ENCODE data around the gene C19orf73.
"Not testable (repeated sequence)": the region's sequence is repeated elsewhere in the genome, so short reads cannot be mapped to it uniquely, and the experiment has no call there.

Gene C19orf73

DNA sequence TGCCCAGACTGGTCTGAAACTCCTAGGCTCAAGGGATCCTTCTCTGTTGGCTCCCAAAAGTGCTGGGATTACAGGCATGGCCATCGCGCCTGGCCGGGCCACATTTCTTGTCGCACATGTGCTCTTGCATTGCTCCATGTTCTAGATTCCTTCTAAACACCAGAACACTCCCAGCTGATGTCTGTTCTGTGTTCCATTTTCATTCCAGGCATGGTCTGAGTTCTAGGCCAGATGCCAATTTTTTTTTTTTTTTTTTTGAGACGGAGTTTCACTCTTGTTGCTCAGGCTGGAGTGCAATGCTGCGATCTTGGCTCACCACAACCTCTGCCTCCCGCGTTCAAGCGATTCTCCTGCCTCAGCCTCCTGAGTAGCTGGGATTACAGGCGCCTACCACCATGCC, 2.9 kb upstream of the C19orf73 start:
- DNase-seq (ENCODE audit: low read depth) = not testable (repeated sequence)

DNA sequence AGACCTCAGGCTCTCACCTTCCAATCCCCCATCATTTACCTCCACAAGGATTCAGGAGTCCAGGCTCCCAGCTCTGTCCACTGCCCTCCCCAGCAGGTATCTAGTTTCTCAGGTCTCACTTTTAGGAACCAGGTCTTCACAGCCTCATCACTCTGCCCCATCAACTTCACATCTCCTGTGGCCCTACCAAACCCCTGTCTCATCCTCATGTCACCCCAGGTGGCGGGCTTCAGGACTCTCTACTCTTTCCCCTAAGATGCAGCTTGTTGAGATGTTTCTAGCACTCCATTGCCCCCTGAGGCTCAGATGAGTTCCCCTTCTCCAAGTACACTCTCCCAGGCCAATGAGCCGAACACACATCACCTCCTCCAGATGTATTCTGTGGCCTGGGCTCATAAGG, 1.9 kb upstream of the C19orf73 start:
- DNase-seq (ENCODE audit: low read depth) = no peak

DNA sequence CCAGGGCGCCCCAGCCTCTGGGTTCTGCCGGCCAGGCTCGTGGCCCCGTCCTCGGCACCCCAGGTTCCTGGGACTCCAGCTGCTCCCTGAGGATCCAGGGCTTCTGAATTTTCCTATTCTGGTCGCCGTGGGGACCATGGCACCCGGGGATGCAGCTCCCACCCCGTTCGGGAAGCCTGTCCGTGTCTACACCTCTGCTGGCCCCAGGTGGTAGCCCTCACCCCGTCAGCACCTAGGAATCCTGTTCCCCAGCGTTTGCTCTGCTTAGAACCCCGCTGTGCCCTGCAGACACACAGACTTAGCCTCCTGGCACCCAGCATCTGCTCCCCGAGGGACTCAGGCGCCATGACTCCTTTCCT, 1.4 kb upstream of the C19orf73 start:
- DNase-seq (ENCODE audit: low read depth) = no peak

DNA sequence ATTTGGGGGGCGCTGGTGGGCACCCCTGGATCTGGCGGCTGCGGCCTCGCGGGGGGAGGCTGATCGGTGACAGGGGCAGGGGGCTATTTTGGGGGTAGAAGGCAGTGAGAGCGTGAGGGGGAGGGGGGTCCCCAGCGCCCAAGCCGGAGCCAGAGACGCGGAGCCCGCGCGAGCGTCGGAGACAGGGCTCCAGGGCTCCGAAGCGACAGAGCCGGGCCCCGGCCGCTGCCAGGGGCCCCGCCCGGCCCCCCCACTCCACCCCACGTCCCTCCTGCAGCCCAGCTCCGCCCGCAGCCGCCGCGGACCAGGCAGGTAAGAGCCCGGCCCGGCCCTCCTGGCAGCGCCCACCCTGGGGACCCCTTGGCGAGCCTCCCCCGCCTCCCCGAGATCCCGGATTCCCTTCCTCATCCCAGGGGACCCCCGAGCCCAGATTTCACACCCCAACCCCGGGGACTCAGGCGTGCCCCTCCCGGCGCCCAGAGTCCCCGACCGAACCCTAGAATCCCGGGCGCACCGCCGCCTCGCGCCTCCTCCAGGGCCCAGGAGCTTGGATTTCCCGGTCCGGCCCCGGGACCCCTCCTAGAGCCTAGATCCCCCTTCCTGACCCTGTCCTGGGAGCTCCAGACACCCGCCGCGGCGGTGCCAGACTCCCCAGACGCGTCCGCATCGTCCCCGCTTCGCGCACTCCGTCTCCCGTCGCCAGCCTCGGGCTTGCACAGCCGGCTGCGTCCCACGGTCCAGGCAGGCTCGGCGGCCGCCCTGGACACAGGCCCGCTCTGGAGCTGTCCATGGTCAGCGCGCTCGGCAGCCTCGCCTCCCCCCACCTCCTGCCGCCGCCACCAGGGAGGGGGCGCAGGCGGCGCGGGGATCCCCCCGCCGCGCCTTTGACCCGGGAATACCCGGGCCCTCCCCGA, 725 bp upstream of the C19orf73 start, which contains the start of gene PPFIA3:
PPFIA3 (plus strand) TSS at position 134 of the 914 bp plus-strand sequence. CDS start 8,330 bp downstream, outside the sequence.
- no peak for DNase-seq (ENCODE audit: low read depth)

DNA sequence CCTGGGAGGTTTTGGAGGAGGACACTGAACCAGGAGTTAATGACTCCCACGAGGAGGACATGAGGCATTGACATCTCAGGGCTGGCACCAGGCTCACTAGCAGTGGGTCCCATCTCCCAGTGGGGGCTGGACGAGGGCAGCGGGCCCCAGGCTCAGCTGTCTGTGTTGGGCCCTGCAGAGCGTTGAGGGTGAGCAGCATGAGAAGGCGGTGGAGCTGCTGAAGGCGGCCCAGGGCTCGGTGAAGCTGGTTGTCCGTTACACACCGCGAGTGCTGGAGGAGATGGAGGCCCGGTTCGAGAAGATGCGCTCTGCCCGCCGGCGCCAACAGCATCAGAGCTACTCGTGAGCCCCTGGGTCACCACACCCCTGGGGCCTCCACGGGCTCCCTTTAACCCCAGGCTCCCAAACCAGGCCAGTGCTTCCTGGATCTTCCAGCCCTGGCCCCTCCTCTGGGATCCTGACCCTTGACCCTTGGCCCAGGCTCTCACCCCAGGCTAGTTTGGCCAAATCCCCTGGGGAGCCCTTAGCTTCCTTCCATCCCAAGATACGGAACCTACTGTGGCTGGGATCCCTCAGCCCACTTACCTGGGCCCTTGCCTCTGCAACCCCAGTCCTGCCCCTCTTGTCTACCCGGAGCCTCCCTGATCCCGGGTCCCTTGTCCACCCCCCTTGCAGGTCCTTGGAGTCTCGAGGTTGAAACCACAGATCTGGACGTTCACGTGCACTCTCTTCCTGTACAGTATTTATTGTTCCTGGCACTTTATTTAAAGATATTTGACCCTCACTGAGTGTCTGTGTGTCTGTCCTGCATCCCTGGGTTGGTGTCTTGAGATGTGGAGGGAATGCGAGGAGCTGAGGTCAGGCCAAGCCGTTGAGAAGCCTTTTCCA, 1.0 kb downstream of the C19orf73 start:
- no peak for DNase-seq (ENCODE audit: low read depth)

DNA sequence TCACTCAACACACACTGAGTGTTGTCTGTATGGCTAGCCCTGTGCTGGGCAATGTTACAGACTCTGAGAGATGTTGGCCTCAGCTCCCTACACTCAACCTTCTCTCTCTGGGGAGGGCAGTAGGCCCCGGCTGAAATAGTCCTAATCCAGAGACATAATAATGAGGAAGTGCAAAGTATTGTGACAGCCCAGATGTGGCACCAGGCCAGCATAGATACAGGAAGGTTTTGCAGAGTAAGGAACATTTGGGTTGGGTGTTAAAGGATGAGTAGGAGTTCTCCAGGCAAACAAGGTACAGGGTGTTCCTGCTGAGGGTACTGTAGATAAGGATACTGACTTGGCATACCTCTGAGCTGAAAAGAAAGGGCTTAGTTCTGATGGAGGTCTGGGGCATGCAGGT, 2.4 kb downstream of the C19orf73 start:
- DNase-seq (ENCODE audit: low read depth) = no peak

DNA sequence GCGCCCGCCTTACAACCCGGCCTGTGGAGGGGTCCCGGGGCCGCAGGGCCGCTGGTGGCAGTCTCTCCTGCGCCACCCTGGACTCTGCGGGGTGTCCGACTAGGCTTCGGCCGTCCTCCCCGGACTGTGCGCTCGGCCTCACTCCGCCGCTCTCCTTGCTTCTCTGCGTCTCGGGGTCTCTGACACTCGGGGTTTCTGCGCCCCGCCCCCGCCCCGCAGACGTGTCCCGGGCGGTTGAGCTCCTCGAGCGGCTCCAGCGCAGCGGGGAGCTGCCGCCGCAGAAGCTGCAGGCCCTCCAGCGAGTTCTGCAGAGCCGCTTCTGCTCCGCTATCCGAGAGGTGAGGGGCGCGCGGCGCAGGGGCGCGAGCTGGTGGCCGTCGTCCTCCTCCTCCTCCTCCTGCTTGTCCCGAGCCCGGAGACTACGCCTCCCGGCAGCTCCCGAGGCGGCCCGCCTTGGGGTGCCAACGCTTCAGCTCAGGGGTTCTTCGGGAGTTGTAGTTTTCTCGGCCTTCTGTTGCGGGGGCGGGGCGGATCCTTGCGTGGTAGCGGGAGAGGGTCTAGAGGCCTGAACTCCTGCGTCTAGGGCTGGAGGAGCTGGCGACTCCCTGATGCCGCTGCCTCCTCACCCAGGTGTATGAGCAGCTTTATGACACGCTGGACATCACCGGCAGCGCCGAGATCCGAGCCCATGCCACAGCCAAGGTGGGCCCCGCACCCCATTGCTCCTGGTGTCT, 4.1 kb downstream of the C19orf73 start:
- DNase-seq (ENCODE audit: low read depth) = no peak

DNA sequence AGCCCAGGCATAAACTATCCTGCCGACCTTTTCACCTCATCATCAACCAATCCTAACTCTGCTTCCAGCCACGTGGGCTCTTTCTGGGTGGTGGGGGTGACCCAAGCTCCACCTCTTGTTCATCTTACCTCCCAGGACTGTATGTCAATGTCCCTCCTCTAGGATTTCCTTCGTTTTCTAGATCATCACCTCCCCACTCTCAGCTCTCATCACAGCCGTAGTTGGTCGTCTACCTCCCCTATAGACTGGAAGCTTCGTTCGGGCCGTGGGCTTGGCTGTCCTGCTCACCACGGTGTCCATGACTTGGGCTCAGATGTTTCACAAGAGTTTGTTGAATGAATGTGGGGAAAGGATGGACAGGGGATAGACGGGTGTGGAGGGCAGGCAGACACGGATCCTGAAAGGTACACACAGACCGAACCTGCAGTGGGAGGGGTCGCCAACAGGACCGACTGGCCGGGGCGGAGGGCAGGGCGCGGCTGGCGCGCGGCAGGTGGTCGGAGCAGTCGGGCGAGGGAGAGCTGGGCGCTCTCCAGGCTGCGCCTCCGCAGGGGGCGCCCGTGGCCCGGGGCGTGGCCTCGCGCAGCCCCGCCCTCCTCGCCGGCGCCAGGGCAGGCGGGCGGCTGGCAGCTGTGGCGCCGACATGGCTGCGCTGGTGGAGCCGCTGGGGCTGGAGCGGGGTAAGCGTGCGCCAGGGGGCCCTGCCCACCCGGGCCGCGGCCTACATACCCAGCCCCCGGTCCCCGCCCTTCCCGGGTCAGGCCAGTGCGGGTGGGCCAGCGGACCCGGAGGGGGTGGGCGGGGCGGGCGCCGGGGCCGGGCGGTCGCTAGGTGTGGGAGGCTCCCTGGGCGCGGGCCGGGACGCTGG, 4.9 kb downstream of the C19orf73 start, which contains the start of gene LIN7B:
LIN7B (plus strand) TSS at position 609 of the 868 bp plus-strand sequence; CDS start at position 644, 35 bp downstream.
- DNase-seq (ENCODE audit: low read depth) = no peak

DNA sequence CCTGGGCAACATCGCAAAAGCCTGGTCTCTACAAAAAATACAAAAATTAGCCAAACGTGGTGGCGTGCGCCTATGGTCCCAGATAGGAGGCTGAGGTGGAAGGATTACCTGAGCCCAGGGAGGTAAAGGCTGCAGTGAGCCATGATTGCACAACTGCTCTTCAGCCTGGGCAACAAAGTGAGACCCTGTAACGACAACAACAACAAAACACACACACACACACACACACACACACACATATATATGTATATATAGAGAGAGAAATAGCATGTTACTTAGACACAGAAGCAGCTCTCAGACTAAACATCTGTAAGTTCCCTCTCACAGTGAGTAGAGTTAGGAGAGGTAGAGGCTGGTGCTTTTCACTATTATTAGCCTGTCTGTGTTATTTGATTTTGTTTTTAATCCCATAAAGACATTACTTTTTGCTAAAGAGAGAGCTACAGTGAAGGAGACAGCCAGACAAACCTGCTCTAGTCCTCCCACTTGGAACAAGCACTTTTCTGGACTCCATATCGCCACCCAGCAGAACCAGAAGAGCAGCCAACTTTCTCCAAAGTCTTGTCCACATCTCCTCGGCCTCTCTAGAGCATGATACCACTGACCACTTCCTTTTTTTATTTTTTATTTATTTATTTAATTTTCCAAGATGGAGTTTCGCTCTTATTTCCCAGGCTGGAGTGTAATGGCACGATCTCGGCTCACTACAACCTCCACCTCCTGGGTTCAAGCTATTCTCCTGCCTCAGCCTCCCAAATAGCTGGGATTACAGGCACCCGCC, 7.5 kb downstream of the C19orf73 start:
- DNase-seq (ENCODE audit: low read depth) = no peak

DNA sequence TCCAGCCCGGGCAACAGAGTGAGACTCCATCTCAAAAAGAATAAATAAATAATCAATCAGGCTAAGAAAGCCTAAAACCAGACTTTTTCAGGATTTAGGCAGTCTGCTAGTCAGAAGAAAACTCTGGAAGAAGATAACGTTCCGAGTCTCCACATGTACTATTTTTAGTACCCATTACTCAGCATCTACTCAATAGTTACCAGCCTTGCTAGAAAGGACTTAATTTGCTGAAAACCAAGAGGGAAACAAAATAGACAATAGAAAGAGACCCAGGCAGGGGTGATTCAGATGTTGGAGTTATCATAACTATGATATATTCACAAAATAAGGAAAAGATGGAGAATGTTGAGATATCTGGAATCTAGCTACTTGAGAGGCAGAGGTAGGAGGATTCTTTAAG, 8.4 kb downstream of the C19orf73 start:
- DNase-seq (ENCODE audit: low read depth) = no peak

DNA sequence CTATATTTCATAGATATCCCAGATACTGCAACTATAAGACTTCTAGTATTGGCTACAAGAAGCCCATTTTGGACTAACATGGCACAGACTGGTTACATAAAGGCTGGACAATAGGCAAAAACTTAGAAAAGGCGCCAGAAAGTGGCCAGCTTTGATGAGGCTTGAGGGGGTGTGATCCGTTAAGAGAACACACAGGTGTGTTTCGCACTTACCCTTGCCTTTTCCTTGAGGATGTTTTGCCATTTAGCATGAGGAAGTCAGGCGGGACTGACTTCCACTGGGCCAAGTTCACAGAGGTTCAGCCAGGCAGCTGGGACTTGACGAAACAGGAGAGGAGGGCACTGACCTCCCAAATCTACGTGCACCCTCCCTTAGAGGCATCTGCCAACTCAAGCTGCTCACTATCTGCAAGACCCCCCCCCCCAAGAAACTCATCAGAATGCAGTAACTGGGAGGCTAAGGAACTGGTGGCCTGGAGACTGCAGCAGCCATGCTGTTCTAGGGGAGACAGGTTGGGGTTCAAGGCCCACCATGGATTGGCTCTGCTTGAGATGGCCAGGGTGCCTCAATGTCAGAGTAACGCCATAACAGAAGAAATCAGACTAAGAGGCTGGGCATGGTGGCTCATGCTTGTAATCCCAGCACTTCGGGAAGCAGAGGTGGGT, 9.2 kb downstream of the C19orf73 start:
- DNase-seq (ENCODE audit: low read depth) = no peak

DNA sequence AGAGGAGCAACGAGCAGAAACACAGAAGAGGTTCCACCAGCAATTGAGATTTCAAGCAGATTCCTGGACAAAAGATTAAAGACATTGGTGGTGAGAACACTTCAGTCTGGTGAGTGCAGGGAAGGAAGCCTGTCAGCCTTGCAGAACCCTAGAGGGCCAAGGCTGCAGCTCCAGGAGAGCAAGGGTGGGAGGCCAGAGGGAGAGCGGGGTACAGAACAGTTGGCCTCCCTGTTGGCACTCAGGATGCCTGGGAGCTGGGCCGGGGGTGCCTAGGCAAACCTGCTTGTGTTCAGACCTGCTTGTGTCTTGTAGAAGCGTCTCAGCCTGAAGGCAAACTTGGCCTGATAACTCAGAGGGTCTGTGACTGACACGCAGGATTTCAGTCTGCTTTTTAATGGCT, 9.9 kb downstream of the C19orf73 start:
- DNase-seq (ENCODE audit: low read depth) = no peak

DNA sequence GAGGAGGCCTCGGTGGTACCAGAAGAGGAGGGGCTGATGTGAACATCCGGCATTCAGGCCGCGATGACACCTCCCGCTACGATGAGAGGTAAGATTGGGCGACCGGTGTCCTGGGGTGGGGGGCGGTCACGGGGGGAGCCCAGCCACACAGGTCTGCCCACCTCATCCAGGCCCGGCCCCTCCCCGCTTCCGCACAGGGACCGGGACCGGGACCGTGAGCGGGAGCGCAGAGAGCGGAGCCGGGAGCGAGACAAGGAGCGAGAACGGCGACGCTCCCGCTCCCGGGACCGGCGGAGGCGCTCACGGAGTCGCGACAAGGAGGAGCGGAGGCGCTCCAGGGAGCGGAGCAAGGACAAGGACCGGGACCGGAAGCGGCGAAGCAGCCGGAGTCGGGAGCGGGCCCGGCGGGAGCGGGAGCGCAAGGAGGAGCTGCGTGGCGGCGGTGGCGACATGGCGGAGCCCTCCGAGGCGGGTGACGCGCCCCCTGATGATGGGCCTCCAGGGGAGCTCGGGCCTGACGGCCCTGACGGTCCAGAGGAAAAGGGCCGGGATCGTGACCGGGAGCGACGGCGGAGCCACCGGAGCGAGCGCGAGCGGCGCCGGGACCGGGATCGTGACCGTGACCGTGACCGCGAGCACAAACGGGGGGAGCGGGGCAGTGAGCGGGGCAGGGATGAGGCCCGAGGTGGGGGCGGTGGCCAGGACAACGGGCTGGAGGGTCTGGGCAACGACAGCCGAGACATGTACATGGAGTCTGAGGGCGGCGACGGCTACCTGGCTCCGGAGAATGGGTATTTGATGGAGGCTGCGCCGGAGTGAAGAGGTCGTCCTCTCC, 11.1 kb downstream of the C19orf73 start:
- DNase-seq (ENCODE audit: low read depth) = no peak

DNA sequence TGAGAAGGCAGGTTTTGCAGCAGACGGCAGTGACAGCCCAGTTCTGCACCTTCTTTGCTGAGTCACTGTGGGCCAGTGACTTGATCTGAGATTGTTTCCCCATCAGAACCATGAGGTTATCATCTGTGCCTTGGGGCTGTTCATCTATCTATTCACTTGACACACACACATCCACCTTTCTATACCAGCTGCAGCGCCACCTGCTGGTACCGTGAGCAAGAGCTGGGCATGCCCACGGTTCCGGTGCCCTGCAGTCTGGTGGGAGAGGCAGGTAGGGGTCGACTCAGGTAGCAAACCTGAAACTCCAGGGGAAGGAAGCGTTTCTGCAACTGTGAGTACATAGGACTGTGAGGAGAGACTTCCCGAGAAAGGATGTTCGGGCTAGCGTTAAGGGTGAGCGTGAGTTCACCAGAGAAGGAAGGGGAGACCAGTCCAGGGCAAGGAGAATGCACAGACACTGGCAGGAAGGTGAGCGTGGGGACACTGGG, 12.3 kb downstream of the C19orf73 start:
- DNase-seq (ENCODE audit: low read depth) = no peak

DNA sequence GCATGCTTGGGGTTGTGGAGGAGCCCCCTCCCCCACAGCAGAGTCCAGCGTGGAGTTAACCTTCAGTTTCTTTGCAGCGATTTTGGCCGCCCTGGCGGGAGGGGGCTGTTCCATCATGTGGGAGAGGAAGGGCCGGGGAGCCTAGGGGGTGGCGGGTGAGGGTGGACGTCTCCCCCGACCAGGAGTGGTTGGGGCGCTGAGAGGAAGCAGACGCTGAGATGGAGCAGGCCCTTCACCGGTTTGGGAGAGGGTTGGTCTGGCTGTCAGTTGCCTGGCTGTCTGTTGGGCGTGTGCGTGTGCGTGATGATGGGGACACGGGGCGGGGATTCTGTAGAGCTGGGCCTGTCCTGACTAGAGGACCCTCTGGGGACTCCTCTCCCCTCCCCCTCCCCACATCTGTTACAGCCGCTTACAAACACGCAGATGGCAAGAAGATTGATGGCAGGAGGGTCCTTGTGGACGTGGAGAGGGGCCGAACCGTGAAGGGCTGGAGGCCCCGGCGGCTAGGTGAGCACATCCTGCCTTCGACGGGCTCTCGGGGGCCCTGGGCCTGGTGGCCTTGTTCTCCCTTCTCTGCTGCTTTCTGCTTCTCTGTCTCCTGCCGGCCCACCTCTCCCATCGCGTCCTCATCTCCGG, 14.6 kb downstream of the C19orf73 start:
- no peak for DNase-seq (ENCODE audit: low read depth)

DNA sequence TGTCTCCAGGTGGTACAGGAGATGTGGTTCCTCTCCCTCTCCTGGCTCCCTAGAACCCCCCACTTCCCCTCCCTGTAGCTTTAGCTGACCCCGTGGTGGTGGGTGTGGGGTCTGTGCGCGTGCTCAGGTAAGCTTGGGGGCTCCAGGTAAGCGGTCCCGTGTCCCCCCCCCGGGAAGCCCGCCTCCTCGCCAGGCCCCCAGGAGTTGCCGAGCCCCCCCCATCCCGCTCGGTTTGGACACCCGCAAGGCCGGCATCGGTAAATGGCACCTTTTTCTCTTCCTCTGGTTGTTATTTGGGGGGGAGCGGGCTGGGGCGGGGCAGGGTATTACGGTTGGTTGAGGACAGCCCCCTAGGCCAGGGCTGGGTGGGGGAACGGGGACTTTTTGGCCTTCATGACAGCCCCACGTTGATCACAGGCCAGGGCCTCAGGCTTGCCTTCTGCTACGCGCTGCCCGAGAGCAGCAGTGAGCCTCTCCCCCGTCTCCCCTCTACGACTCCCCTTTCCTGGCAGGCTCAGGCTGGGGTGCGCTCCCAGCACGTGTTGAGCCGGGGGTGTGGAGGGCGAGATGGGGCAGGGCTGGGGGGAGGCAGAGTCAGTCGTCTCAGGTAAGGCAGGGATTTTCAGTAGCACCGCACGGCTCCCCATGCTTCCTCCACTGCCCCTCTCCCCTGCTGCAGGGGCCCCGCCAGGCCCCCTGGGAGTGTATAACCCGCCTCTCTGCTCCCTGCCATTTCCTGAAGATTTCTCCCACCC, 15.4 kb downstream of the C19orf73 start:
- no peak for DNase-seq (ENCODE audit: low read depth)

DNA sequence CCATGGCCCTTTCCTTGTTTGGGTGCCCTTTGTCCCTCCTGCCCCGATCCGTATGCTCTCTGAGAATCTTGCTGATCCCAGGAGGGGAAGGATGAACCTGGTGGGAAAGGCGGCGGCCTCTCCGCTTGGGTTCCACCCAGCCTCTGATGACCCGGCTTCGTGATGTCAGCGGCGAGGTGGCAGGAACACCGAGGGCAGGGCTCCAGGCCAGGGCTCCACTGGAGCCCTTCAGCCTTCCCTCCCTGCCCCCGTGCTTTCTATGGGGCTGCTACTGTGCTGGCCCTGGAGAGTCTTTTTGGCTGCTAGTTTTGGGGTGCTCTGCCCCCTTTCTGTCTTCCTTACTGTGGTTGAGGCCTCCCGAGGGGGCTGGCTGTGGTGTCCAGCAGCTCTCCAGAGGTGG, 16.6 kb downstream of the C19orf73 start:
- DNase-seq (ENCODE audit: low read depth) = no peak
